ENCODE results near the gene DPAGT1.

DPAGT1 gene

DNA sequence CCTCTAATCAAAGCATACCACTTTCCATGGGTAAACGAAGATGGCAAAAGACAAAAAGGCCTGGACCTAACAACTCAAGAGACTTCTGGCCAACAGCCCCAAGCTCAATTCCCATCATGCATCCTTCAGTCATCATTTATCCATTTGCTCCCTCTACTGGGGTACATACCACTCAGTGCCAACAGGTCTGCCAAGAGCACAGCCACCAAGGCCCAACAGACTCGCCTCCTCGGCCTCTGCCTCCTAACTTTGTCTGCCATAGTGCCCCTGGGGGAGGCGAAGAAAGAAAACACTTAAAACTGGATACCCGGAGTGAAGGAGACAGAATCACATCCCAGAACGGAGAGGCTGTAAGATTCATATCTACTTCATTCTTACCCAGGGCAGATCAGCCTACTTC, 45.8 kb downstream of the DPAGT1 start:
- DNase-seq = no peak

DNA sequence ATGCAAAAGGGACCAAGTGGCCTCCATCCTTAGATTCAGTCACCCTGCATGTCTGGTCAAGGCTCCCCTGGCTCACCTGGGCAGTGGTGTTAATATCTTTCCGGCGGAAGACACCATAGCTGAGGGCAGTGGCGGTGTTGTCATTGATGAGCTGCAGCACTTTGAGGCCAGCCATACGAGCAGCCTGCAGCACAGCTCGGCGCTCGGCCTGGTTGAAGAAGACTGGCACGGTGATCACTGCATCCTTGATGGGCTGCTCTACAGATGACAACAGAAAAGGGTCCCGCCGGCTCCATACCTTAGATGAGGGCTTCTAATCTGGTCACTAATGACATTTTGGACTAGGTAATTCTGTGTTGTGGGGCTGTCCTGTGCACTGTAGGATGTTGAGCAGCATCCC, 47.2 kb downstream of the DPAGT1 start:
- no peak for DNase-seq

DNA sequence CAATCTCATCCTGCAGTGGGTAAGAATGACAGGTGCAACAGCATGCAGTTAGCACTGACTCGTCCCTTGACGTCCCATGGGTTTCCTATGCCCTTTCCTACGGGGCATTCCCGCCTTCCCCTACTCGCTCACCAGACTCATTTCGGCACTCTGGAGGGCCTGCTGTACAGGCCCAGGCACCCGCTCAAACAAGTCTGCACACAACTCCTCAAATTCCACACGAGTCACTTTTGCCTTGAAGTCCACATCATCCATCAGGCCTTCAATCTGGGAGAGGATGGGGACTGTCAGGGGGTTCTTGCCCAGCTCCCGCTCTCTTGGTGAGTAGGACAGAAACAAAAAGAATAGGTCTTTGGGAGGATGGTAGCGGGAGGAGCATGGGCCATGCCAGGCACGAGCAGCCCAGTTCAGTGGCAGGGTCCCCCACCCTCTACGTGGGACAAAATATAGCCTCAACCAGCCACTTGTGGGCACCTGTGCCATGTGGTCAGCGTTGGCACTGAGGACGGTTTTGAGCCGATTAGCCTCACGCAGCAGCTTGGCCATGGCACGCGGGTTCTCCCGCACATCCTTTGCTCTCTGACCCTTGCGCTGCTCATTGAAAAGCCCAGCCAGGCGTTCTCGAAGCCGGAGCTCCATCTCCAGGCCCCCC, 49.4 kb downstream of the DPAGT1 start:
- DNase-seq = no peak

DNA sequence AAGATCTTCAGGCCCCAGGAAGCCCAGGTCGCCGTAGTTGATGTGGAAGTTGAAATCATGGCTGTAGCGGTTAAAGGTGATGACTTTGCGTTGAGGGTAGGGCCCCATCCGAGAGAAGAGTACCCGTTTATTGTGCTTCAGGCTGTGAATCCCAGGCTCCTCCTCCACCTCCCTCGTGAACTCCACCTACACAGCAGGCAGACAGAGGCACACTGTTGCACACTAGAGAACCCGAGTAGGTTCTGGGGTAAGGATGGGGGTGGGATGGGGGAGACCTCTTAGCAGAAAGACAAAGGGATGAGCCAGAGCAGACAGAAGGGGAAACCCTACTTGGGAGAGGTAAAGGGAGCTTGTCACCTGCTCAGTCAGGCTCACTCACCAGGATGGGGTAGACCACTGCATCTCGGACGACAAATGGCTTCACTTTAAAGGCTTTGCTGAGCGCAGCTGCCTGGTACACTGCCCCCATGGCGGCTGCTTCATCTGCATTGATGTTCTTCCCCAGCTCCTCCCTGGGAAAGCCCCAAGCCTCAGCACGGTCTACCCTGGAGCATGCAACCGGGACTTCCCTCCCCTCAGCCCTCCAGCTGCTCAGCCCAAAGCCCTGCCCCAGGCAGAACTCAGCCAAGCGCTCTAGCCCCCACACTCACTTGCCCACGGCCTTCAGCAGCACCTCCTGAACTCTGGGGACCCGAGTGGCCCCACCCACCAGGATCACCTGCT, 50.1 kb downstream of the DPAGT1 start:
- no peak for DNase-seq

DNA sequence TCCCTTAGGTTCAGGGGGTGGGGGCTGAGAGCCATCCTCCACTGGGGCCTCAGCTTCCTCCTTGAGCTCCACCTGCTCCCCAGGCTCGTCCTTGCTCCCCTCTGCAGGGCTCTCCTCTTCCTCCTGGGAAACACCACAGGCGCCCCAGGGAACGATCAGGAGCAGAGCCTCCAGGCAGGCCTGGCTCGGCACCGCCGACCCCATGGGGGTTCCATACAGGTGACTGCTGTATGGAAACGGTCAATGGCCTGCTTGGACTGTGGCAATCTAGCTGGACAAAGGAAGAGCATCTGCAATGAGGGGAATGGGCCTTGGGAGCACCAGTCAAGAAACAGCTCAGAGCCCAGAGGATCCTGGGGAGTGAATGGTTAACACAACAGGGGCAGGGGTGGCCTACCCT, 52.6 kb downstream of the DPAGT1 start:
- DNase-seq = no peak

DNA sequence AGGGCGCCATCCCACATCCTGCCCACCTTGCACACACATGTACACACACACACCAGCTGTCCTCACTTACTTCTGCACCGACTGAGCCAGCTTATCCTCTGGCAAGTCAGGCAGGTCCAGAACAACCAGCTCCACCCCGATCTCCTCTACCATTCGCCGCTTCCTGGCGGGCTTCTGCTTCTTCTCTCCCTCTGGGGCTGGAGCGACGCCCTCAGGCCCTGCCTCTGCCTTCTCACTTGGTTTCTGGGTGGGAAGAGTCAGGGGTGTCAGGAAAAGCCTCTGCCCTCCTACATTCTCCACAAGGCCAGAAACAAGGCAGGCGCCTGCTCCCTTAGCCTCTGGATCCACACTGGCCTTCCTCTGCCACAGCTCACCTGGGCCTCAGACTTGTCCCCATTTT, 53.0 kb downstream of the DPAGT1 start:
- no peak for DNase-seq

DNA sequence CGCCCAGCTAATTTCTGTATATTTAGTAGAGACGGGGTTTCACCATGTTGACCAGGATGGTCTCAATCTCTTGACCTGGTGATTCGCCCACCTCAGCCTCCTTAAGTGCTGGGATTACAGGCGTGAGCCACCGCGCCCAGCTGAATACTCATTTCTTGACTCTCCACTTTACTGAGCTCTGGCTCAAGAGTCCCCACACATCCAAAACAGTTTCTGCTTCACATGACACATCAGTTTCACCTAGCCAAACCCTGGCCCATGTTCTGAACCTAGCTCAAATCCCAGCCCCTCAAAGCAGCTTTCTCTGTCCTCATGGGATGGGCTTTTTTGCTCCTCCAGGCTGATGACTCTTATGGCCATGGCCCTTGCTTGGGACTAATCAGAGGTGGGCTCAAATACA, 54.4 kb downstream of the DPAGT1 start:
- DNase-seq = no peak
